ENCODE data around the gene CNN3. TPM values are rescaled to one million over a fixed set of nuclear protein-coding genes. Genes with fewer than 3 reads are reported as not detected.

Gene CNN3
- total and polyA plus RNA-seq, 2 of the 4 experiments (the other 2 are of a cell fraction), result 249 to 552 TPM

GRCh38 chr1:94886361-94886760 lies 40.5 kb downstream of the CNN3 start:
- Histone ChIP-seq H2AK5ac (ENCODE audit: low read depth, low read length) (no peak overlapping the region), H3K23ac (ENCODE audit: low read depth, low read length) (no peak overlapping the region), H2BK5ac (ENCODE audit: low read depth, low read length, poor library complexity, severe bottlenecking) (no peak overlapping the region), H2AFZ (replicated peaks; ENCODE audit: low read length, poor library complexity) (no peak overlapping the region), H3K27ac (ENCODE audit: insufficient read depth, low read length) (no peak overlapping the region), H3K79me1 (ENCODE audit: low read depth in 1 of 2, low read length in 2 of 2) (no peaks in the 10 kb centered on the region), H3K4me1 (ENCODE audit: control insufficient read depth, insufficient read depth, low read length) (peaks cover 8% of the 10 kb centered on the region), H3K56ac (ENCODE audit: extremely low read depth, insufficient read depth, low read length) (no peak overlapping the region), H3K9ac (ENCODE audit: low read depth, low read length) (no peak overlapping the region), H4K5ac (ENCODE audit: low read depth, low read length) (no peak overlapping the region), H3K18ac (ENCODE audit: low read depth, low read length) (no peak overlapping the region), H3K27me3 (ENCODE audit: control insufficient read depth, insufficient read depth, low read length) (no peaks in the 10 kb centered on the region), H4K20me1 (ENCODE audit: insufficient read depth, low read length) (no peaks in the 10 kb centered on the region), H3K9me3 (ENCODE audit: control insufficient read depth, insufficient read depth, low read length) (no peaks in the 10 kb centered on the region), H3K14ac (replicated peaks; ENCODE audit: low read depth, low read length) (no peak overlapping the region), H4K8ac (ENCODE audit: low read depth in 2 of 2, low read length in 2 of 2) (no peak overlapping the region), H2BK120ac (ENCODE audit: low read depth, low read length) (no peak overlapping the region), H2AK9ac (replicated peaks; ENCODE audit: low read depth, low read length, poor library complexity) (no peak overlapping the region), H3K4me3 (ENCODE audit: insufficient read depth, low read depth, low read length) (no peak overlapping the region), H4K91ac (ENCODE audit: insufficient read depth, low read depth, low read length) (no peak overlapping the region), H2BK15ac (ENCODE audit: low read depth, low read length) (no peak overlapping the region), H2BK20ac (ENCODE audit: low read depth, low read length) (no peak overlapping the region), H3K9me1 (ENCODE audit: insufficient read depth, low read length) (peaks cover 16% of the 10 kb centered on the region), H3K4me2 (ENCODE audit: low read depth, low read length) (no peak overlapping the region), H3K4ac (ENCODE audit: low read depth, low read length) (no peak overlapping the region), H3K36me3 (ENCODE audit: control insufficient read depth, insufficient read depth, low read length) (peaks cover 4% of the 10 kb centered on the region; the same call in 1 of the 2 replicates)
- no peak for TF ChIP-seq MAZ (IDR thresholded peaks at IDR 0.05; ENCODE audit: borderline replicate concordance, low read depth, low read length)
- TF ChIP-seq, protein P1, sequence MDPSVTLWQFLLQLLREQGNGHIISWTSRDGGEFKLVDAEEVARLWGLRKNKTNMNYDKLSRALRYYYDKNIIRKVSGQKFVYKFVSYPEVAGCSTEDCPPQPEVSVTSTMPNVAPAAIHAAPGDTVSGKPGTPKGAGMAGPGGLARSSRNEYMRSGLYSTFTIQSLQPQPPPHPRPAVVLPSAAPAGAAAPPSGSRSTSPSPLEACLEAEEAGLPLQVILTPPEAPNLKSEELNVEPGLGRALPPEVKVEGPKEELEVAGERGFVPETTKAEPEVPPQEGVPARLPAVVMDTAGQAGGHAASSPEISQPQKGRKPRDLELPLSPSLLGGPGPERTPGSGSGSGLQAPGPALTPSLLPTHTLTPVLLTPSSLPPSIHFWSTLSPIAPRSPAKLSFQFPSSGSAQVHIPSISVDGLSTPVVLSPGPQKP (IDR thresholded peaks at IDR 0.05; ENCODE audit: borderline replicate concordance, low read depth, low read length), result no peak
- no peak for TF ChIP-seq CTCF (conservative IDR thresholded peaks at IDR 0.05; ENCODE audit: low read depth, low read length)
- no TSS peak for BruUV-seq (replicated peaks)
- in situ Hi-C loops (cut with MboI; ENCODE audit: low sequenced_read_pairs), result no loop called here
- ATAC-seq (ENCODE audit: low read depth), result no peak
- no peak for DNase-seq
- intact Hi-C loops (cut with micrococcal nuclease), result no loop called here
- WGBS, 2 experiments (ENCODE audit: extremely low coverage in 2 of 2, insufficient read length in 1 of 2), result 78% methylated on average over 2 of the region's 5 CpGs; no CpG with 5 or more reads in 1 of the 2 experiments
- ChIA-PET POLR2A (ENCODE audit: unreplicated experiment) (interaction anchor here (0.6 kb wide), 1 partner anchor 13 kb away, joined by 4 read pairs; no protein-coding TSS in a partner anchor), CTCF (no interaction called here)
- dilution Hi-C loops (cut with HindIII; ENCODE audit: low sequenced_read_pairs, unreplicated experiment), result no loop called here

All from IMR-90 (cell line).